ENCODE measurements around the gene DDTL.

The DDTL gene

DNA sequence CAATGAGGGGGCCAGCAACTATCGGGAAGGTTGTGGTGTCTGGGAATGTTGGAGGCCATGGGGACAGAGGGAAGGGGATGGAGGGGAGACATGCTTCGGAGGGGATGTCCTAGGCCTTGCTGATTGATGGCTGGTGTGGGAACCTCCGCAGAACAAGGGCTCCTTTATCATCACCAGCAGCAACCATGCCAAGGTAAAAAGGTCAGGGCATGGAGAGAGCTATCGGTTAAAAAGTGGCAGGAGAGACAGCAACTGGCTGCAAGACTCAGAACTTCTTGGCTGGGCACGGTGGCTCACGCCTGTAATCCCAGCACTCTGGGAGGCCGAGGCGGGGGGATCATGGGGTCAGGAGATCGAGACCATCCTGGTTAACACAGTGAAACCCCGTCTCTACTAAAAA is 35.6 kb downstream of the DDTL start:
- intact Hi-C loops (cut with DNase I) = no loop called here
- peak in 1 of 10 donors; percentile 59 for DNase-seq

DNA sequence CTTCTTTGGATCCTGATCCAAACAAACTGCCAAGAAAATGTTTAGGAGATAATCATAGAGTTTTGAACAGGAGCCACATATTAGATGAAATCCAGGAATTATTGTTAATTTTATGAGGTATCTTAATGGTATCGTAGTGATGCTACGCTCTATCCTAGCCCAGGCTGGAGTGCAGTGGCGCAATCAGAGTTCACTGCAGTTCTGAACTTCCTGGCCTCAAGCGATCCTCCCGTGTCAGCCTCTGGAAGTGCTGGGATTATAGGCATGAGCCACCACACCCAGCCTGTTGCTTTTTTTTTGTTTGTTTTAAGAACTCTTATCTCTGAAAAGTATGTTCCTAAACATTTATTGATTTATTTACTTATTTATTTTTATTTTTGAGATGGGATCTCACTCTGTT is 36.2 kb downstream of the DDTL start:
- intact Hi-C loops (cut with DNase I) = no loop called here

DNA sequence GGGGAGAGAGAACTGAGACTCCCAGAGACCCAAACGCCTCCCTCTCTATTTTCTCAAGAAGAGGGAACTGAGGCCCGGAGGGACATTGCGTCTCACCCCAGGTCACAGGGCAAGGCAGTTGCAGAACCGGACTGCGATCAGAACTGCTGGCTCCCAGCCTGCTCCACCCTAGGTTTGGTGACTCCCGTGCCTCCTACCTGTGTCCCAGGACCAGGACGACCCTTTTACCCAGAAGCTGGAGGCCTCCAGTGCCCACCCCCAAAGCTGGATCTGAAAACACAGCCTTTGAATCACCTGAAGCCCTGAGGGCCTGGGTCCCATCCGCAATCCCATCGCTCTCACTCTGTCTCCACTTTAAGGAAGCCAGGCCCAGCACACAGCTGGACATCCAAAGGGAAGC is 37.2 kb downstream of the DDTL start:
- intact Hi-C loops (cut with DNase I) = no loop called here
- peak in 1 of 10 donors; percentile 75 for DNase-seq

More for the DNA sequence above, 36.2 kb downstream of the DDTL start:
- no peak for DNase-seq

DNA sequence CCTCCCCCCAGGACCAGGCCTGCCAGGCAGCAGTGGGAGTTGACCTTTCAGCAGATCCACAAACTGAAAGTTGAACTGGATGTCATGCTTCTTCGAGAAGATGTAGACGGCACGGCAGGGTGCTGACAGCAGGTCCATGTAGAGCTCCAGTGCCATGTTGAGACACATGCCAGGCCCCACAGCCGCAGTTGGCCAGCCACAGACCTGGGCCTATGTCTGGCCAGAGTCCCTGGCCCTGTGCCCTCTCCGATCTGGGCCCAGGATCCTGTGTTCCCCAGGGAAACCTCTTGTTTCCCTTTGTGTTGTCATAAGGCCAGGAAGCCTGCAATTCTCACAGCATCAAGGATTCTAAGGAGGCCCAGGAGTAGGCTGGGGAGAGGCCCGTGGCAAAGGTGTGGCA is 38.5 kb downstream of the DDTL start, which contains the start of gene GSTT4:
TSS of gene GSTT4 (minus strand) at position 253 of the 400 bp plus-strand sequence. CDS start at position 156, 97 bp downstream.
- DNase-seq = peak in 1 of 10 donors; percentile 60
- intact Hi-C loops (cut with DNase I) = no loop called here

DNA sequence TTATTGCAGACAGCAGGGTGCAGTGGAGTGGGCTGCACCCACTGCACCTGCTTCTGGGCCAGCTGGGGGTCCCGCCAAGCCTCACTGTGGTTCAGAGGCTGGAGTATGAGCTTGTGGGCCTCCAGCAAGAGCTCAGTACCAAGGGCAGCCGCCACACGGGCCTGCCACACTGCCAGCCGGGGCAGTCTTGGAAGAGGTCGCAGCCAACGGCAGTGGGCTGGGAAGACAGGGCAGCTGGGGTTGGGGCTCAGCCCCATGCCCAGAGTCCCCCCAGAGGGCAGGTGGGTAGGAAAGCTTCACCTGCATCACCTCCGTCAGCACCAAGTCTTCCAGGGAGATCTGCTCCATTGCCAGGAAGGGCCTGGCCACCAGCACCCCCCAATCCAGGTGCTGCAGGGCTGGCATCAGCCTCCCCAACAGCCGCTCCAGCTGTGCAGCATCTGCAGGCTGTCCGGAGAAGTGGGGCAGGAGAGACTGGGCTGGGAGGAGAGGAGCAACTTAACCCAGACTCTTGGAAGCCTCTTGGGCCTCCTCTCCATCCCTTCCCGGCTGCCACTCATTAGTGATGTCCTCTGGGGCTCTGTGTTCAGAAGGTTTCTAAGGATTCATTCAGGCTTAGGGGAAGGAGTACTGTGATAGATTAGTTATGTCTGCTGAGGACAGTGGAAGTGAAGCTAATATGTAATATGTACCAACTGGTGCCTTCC is 39.7 kb downstream of the DDTL start:
- intact Hi-C loops (cut with DNase I) = no loop called here
- no peak for DNase-seq

DNA sequence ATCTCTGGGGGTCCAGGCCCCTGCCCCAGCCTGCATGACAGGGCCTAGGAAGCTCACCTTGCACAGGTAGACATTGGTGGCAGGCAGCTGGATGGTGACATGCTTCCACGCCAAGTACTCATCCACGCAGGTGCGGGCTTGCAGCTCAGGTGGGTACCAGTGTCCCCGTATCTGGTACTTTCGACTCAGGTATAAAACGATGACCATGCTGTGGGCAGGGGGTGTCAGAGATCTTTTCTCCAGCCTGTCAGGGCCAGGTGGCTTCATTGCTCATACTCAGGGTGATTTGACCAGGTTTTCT is 40.2 kb downstream of the DDTL start:
- intact Hi-C loops (cut with DNase I) = no loop called here
- peak in 1 of 10 donors; percentile 82 for DNase-seq

DNA sequence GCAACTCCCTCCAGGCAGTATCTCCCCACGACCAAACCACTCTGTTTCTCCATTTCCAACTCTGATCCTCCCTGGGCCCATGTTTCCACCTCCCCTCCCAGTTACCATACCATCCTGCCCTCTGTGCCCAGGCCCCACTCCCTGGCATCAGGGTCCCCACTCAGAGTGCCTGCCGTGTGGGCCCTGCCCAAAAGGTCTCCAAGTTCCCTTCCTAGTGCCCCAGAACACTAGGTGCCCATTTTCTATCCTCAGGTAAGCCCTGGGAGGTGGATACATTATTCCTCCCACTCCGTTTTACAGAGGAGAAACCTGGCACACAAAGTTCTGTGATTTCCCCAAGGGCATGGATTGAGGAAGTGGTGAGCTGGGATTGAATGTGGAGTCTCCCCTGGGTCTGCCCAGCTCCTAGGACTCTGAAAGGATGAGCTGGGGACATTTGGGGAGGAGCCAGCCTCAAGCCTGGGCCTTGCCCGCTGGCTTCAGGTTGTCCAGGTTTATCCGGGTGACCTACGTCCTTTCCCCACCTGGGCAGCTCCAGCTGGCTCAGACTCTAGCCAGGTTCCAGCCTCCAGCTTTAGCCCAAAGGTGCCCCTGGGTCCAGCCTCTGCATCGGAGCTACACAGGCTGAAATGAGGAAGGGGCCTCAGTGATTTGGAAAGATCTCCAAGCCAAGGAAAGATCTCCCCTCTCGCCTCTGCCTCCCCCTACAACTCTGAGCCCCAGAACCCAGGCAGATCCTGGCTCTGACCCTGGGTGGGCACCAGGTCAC is 40.7 kb downstream of the DDTL start:
- intact Hi-C loops (cut with DNase I) = no loop called here
- DNase-seq = peak in 1 of 10 donors; percentile 84

DNA sequence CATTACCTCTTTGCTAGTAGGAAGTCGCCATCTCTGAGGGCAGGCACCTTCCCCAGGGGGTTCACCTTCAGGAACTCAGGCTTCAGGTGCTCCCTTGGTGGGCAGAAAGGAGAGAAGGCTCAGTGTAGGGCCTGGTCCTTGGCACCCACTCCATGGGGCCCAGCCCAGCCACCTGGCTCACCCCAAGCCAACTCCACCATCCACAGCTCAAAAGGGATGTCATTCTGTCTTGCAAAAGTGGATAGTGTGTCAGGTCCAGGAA is 41.3 kb downstream of the DDTL start:
- intact Hi-C loops (cut with DNase I) = no loop called here
- no peak for DNase-seq

DNA sequence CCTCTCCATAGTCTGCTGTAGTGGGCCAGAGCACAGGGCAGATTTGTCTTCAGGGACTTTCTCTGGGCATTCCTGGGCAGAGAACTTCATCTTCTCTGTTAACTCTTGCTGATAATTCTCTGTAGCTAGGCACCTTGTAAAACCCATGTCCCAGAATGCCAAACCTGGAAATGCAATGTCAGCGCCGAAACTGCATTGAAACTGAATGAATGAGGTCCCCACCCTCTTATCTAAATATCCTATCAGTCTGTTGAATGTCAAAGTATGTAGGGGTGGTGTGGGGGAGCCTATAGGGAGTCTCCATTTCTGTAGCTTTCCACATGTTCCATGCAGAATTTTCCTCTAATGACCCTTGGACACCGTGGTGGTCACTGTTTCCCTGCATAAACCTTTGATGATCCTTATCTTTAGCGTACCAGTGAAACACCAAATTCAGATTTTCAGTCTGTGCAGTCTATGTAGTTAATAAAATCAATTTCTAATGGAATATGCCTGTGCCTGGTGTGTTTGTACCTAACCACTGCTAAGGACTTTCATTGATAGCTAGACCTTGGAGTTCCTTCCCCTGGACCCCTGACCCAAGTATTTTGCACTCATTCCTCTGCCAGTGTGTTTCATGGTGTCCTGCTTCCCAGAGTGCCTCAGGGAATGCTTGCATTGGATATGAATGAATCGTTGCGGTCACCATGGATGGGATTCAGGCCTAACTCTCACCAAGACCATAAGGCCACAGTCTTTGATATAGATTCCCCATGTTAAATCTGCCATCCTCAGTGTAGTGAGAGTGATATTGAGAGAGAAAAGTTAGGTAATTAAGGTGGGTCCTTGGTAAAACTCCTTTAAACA is 41.9 kb downstream of the DDTL start:
- DNase-seq = no peak
- intact Hi-C loops (cut with DNase I) = no loop called here

DNA sequence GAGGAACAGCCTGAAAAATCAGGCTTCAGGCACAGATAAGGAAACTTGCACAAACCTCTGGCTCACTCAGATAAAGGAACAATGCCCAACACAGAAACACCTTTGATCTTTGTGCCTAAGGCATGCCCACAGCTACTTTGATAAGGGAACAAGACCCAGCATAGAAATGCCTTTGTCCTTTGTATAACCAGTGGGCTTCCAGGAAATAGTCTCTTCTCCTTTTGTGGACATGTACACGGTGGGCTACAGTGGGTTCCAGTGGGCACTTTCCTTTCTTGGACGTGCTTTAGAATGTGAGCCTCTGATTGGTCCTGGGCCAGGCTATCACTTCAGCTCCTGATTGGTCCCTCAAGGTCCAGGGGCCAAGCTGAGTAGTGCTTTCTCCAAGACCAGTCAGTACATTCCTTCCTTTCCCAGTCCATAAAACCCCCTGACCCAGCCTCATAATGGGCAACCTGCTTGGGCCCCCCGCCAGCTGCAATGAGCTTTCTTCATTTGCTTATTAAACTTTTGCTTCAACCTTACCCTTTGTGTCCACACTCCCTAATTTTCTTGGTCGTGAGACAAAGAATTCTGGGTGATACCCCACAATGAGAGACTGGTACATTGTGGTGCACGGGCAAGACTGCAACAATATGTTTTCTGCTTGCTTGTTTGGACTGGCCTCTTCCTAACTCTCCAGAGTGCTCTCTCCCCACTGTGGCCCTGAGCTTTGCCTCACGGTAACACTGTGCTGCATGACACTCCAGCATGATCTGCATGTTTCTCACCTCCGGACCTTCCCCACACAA is 42.7 kb downstream of the DDTL start:
- DNase-seq = no peak
- intact Hi-C loops (cut with DNase I) = no loop called here

DNA sequence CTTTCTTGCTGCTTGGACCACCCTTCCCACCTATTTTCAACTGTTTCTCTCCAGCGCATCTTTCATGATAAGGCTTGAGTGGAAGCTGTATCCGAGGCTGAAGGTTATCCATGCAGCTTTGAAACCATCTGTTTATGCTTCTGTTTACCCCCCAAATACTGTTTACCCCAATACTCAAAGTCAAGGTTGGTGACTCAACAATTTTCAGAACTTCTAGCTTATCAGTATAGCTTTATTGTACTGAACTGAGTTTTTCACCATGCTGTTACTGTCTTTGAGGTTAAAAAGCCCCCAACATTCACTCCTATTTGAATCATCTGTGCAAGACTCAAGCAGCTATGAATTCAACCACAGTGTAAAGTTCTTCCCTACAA is 43.3 kb downstream of the DDTL start:
- DNase-seq = no peak
- intact Hi-C loops (cut with DNase I) = no loop called here

DNA sequence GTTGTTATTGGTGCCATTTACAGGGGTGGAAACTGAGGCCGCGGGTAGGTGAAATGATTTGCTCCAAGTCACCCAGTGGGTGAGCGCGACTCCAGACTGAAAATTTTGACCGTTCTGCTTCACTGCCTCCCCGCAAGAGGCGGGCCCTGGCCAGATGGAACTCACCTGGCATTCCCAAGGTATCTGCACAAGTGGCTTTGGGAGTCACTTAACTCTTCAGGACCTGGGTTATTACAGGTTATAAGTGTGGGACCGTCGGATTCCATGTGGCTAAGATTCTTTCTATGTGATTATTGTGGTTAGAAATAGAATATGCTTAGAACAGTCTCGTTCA is 45.0 kb downstream of the DDTL start:
- intact Hi-C loops (cut with DNase I) = no loop called here

DNA sequence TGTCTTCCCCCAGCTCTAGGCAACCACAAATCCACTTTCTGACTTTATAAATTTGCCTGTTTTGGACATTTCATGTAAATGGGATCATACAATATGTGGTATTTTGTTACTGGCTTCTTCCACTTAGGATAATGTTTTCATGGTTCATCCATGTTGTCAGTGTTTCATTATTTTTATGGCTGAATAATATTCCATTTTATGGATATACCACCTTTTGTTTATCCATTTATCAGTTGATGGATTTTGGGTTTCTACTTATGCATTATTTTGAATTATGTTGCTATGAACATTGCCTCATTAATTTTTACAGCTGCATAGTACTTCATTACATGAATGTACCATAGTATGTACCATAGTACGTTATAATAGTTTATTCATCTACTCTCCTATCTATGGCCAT is 49.5 kb downstream of the DDTL start:
- intact Hi-C loops (cut with DNase I) = no loop called here
- no peak for DNase-seq

More for the DNA sequence above, 45.0 kb downstream of the DDTL start:
- DNase-seq = peak in 1 of 10 donors; percentile 70

DNA sequence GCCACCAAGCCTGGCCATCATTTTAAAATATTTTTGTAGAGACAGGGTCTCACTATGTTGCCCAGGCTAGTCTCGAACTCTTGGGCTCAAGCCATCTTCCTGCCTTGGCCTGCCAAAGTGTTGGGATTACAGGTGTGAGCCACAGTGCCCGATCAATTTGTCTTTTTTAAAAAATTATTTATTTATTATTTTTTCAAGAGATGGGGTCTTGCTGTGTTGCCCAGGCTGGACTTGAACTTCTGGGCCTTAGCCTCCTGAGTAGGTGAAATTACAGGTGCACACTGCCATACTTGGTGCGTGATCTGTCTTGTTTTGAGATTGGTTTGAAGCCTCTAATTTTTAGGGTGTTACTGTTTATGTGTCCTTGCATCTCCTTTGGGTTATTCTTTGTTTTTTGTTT is 54.6 kb downstream of the DDTL start:
- intact Hi-C loops (cut with DNase I) = no loop called here
- DNase-seq = no peak

Measured in posterior cingulate gyrus (tissue), 11 donors.